ENCODE measurements around the gene ROBO1. TPM values are rescaled to one million over a fixed set of nuclear protein-coding genes. Genes with fewer than 3 reads are reported as not detected.

Gene ROBO1
- total RNA-seq, 2 experiments from 2014 or later, result 8.6 to 9.0 TPM

DNA sequence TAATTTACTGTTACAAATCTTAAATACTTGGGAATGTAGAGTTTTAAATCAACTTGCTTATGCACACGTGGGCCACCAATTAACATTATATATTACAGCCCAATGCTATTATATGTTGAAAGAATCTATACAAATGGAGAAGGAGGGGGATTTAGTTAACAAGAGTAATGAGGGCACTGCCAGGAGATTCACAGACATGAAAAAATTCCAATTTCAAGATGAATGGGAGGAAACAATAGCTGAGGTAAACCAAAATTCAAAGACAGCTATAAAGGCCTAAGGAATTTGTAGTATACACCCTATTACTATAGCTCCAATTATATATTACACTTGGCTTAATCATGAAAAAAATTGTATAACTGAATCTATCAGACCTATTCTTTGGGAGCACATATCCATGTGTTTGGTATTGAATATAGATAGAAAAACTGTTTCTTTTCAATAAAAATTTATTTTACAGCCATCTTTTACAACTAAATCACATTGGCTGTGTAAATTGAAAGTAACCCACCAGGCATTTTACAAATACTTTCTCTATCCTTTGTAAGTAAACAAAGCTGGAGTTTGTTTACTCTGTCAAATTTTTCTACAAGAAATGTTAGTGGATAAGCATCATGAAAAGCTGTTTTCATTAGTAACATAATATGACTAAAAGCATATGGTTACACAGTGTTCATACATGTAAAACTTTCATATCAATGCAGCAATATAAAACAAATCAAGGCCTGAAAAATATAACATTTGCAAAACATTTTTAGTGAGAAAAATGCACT is 1045.8 kb downstream of the ROBO1 start:
- Mint-ChIP-seq H3K9me3 (peaks cover 1% of the 10 kb centered on the region), H3K4me3 (no peak overlapping the region), H3K4me1 (ENCODE audit: low read depth) (peaks cover 8% of the 10 kb centered on the region), H3K36me3 (ENCODE audit: low read depth) (peaks cover 3% of the 10 kb centered on the region), H3K27me3 (no peaks in the 10 kb centered on the region), H3K27ac (no peak overlapping the region)
- CTCF ChIA-PET, result no interaction called here
- TF ChIP-seq, protein P1, sequence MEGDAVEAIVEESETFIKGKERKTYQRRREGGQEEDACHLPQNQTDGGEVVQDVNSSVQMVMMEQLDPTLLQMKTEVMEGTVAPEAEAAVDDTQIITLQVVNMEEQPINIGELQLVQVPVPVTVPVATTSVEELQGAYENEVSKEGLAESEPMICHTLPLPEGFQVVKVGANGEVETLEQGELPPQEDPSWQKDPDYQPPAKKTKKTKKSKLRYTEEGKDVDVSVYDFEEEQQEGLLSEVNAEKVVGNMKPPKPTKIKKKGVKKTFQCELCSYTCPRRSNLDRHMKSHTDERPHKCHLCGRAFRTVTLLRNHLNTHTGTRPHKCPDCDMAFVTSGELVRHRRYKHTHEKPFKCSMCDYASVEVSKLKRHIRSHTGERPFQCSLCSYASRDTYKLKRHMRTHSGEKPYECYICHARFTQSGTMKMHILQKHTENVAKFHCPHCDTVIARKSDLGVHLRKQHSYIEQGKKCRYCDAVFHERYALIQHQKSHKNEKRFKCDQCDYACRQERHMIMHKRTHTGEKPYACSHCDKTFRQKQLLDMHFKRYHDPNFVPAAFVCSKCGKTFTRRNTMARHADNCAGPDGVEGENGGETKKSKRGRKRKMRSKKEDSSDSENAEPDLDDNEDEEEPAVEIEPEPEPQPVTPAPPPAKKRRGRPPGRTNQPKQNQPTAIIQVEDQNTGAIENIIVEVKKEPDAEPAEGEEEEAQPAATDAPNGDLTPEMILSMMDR (IDR thresholded peaks at IDR 0.05), result no peak
- DNase-seq (no peak), ATAC-seq (no peak)
- POLR2A ChIA-PET, result no interaction called here
- intact Hi-C loops (cut with micrococcal nuclease), result no loop called here

GRCh38 chr3:78718707-78719106 is 1049.1 kb downstream of the ROBO1 start:
- H3K9me3 Mint-ChIP-seq, result peaks cover 7% of the 10 kb centered on the region
- no peaks in the 10 kb centered on the region for H3K4me1 Mint-ChIP-seq (ENCODE audit: low read depth)
- ATAC-seq, result no peak
- H3K4me3 Mint-ChIP-seq, result no peak overlapping the region
- no peak overlapping the region for H3K27ac Mint-ChIP-seq
- intact Hi-C loops (cut with micrococcal nuclease), result no loop called here
- CTCF ChIA-PET, result no interaction called here
- H3K36me3 Mint-ChIP-seq (ENCODE audit: low read depth), result peaks cover 3% of the 10 kb centered on the region
- TF ChIP-seq, protein P1 (IDR thresholded peaks at IDR 0.05), result no peak
- POLR2A ChIA-PET, result no interaction called here
- no peaks in the 10 kb centered on the region for H3K27me3 Mint-ChIP-seq
- DNase-seq, result no peak

- ATAC-seq (no peak), DNase-seq (no peak)
- Mint-ChIP-seq H3K27ac (no peak overlapping the region), H3K27me3 (no peaks in the 10 kb centered on the region), H3K9me3 (peaks cover 7% of the 10 kb centered on the region), H3K4me1 (ENCODE audit: low read depth) (peaks cover 2% of the 10 kb centered on the region), H3K4me3 (no peak overlapping the region), H3K36me3 (ENCODE audit: low read depth) (peaks cover 3% of the 10 kb centered on the region)
- ChIA-PET CTCF (no interaction called here), POLR2A (no interaction called here)
- intact Hi-C loops (cut with micrococcal nuclease), result no loop called here
- TF ChIP-seq, protein P1 (IDR thresholded peaks at IDR 0.05), result no peak
These were observed 1050.8 kb downstream of the ROBO1 start for GRCh38 chr3:78717041-78717440.

DNA sequence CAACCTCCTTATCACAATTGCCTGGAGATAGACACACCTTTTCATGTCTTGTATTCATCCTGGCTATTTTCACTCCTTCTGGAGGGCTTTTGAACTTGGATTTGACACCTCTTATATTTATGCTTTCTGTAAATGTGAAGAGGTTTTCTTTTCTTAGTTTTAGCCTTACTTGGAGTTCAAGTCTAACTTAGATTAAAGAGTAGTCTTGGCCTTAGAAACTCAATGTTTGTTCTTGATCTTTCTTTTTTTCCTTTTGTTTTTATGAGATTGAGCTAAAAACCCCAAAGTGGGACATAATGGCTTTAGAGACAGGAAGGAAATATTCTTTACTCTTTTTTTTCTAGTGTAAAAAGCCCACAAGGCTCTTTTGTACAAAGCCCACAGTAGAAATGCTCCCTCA is 1054.9 kb downstream of the ROBO1 start:
- H3K4me3 Mint-ChIP-seq, result no peak overlapping the region
- H3K36me3 Mint-ChIP-seq (ENCODE audit: low read depth), result peaks cover 3% of the 10 kb centered on the region
- CTCF ChIA-PET, result no interaction called here
- DNase-seq (no peak), ATAC-seq (no peak)
- TF ChIP-seq, protein P1 (IDR thresholded peaks at IDR 0.05), result no peak
- H3K27me3 Mint-ChIP-seq, result no peaks in the 10 kb centered on the region
- H3K4me1 Mint-ChIP-seq (ENCODE audit: low read depth), result peaks cover 3% of the 10 kb centered on the region
- peaks cover 7% of the 10 kb centered on the region for H3K9me3 Mint-ChIP-seq
- no peak overlapping the region for H3K27ac Mint-ChIP-seq
- intact Hi-C loops (cut with micrococcal nuclease), result no loop called here
- POLR2A ChIA-PET, result no interaction called here

GRCh38 chr3:78712270-78712669 is 1055.5 kb downstream of the ROBO1 start:
- intact Hi-C loops (cut with micrococcal nuclease), result no loop called here
- H3K27ac Mint-ChIP-seq, result no peak overlapping the region
- no peaks in the 10 kb centered on the region for H3K27me3 Mint-ChIP-seq
- no peak overlapping the region for H3K4me3 Mint-ChIP-seq
- ChIA-PET CTCF (no interaction called here), POLR2A (no interaction called here)
- no peak for DNase-seq
- H3K4me1 Mint-ChIP-seq (ENCODE audit: low read depth), result peaks cover 7% of the 10 kb centered on the region
- peaks cover 3% of the 10 kb centered on the region for H3K36me3 Mint-ChIP-seq (ENCODE audit: low read depth)
- peaks cover 11% of the 10 kb centered on the region for H3K9me3 Mint-ChIP-seq
- TF ChIP-seq, protein P1 (IDR thresholded peaks at IDR 0.05), result no peak
- no peak for ATAC-seq

All from activated CD8-positive, alpha-beta T cell treated with anti-CD3 and anti-CD28 coated beads for 36 hours (primary cell).